Measurements from ENCODE around the gene MEF2C. TPM values are rescaled to one million over a fixed set of nuclear protein-coding genes. Genes with fewer than 3 reads are reported as not detected.

MEF2C gene
- total RNA-seq, 2 experiments from 2014 or later, result 0.02 TPM

GRCh38 chr5:88708682-88709398 lies 174.1 kb downstream of the MEF2C start:
- Mint-ChIP-seq H3K27ac (no peak overlapping the region), H3K4me3 (no peak overlapping the region)
- CTCF ChIA-PET, result no interaction called here

GRCh38 chr5:88708021-88708420 lies 175.0 kb downstream of the MEF2C start:
- DNase-seq, result no peak
- H3K27me3 Mint-ChIP-seq, result peaks cover 26% of the 10 kb centered on the region
- CTCF ChIA-PET, result interaction anchor here (1.3 kb wide), 1 partner anchor 21 kb away, joined by 4 read pairs; no protein-coding TSS in a partner anchor
- POLR2A ChIA-PET, result no interaction called here
- H3K4me1 Mint-ChIP-seq (ENCODE audit: low read depth), result no peaks in the 10 kb centered on the region
- no peaks in the 10 kb centered on the region for H3K9me3 Mint-ChIP-seq
- H3K4me3 Mint-ChIP-seq, result no peak overlapping the region
- no peaks in the 10 kb centered on the region for H3K36me3 Mint-ChIP-seq
- H3K27ac Mint-ChIP-seq, result no peak overlapping the region
- intact Hi-C loops (cut with micrococcal nuclease), result no loop called here

More at GRCh38 chr5:88708682-88709398, 174.1 kb downstream of the MEF2C start:
- intact Hi-C loops (cut with micrococcal nuclease), result no loop called here
- POLR2A ChIA-PET, result no interaction called here
- no peak for DNase-seq
- H3K4me1 Mint-ChIP-seq (ENCODE audit: low read depth), result no peaks in the 10 kb centered on the region
- no peaks in the 10 kb centered on the region for H3K36me3 Mint-ChIP-seq
- no peaks in the 10 kb centered on the region for H3K9me3 Mint-ChIP-seq
- H3K27me3 Mint-ChIP-seq, result peaks cover 26% of the 10 kb centered on the region

GRCh38 chr5:88707216-88707965 lies 175.6 kb downstream of the MEF2C start:
- ChIA-PET POLR2A (no interaction called here), CTCF (interaction anchor here (0.8 to 1.3 kb wide), 2 partner anchors 22 to 115 kb away, joined by 3 to 4 read pairs; no protein-coding TSS in a partner anchor)
- H3K9me3 Mint-ChIP-seq, result no peaks in the 10 kb centered on the region
- no peaks in the 10 kb centered on the region for H3K4me1 Mint-ChIP-seq (ENCODE audit: low read depth)
- H3K27me3 Mint-ChIP-seq, result peaks cover 26% of the 10 kb centered on the region
- intact Hi-C loops (cut with micrococcal nuclease), result no loop called here
- no peak for DNase-seq
- no peaks in the 10 kb centered on the region for H3K36me3 Mint-ChIP-seq
- no peak overlapping the region for H3K27ac Mint-ChIP-seq
- H3K4me3 Mint-ChIP-seq, result no peak overlapping the region

GRCh38 chr5:88702332-88702731 lies 180.7 kb downstream of the MEF2C start:
- Mint-ChIP-seq H3K9me3 (no peaks in the 10 kb centered on the region), H3K4me3 (no peak overlapping the region), H3K27me3 (peaks cover 39% of the 10 kb centered on the region), H3K4me1 (ENCODE audit: low read depth) (no peaks in the 10 kb centered on the region), H3K27ac (no peak overlapping the region), H3K36me3 (no peaks in the 10 kb centered on the region)
- DNase-seq, result no peak
- ChIA-PET CTCF (interaction anchor here (1.7 kb wide), 2 partner anchors 11 to 921 kb away, joined by 4 to 9 read pairs; no protein-coding TSS in a partner anchor), POLR2A (no interaction called here)
- intact Hi-C loops (cut with micrococcal nuclease), result no loop called here

- peaks cover 44% of the 10 kb centered on the region for H3K27me3 Mint-ChIP-seq
Observed at GRCh38 chr5:88700121-88700520, 182.9 kb downstream of the MEF2C start.

GRCh38 chr5:88698290-88698689 lies 184.7 kb downstream of the MEF2C start:
- H3K36me3 Mint-ChIP-seq, result no peaks in the 10 kb centered on the region
- H3K4me1 Mint-ChIP-seq (ENCODE audit: low read depth), result no peaks in the 10 kb centered on the region
- CTCF ChIA-PET, result interaction anchor here (1.1 to 1.4 kb wide), 2 partner anchors 917 to 920 kb away, joined by 5 read pairs; no protein-coding TSS in a partner anchor
- H3K4me3 Mint-ChIP-seq, result no peak overlapping the region
- intact Hi-C loops (cut with micrococcal nuclease), result no loop called here
- peaks cover 57% of the 10 kb centered on the region for H3K27me3 Mint-ChIP-seq
- no peaks in the 10 kb centered on the region for H3K9me3 Mint-ChIP-seq
- no peak overlapping the region for H3K27ac Mint-ChIP-seq
- POLR2A ChIA-PET, result no interaction called here
- DNase-seq, result no peak

More at GRCh38 chr5:88700121-88700520, 182.9 kb downstream of the MEF2C start:
- no peak overlapping the region for H3K27ac Mint-ChIP-seq
- no peak overlapping the region for H3K4me3 Mint-ChIP-seq
- ChIA-PET CTCF (interaction anchor here (0.9 kb wide), 1 partner anchor 10 kb away, joined by 3 read pairs; no protein-coding TSS in a partner anchor), POLR2A (no interaction called here)
- no peaks in the 10 kb centered on the region for H3K4me1 Mint-ChIP-seq (ENCODE audit: low read depth)
- intact Hi-C loops (cut with micrococcal nuclease), result no loop called here
- no peak for DNase-seq
- H3K36me3 Mint-ChIP-seq, result no peaks in the 10 kb centered on the region
- H3K9me3 Mint-ChIP-seq, result no peaks in the 10 kb centered on the region

GRCh38 chr5:88696466-88696865 lies 186.5 kb downstream of the MEF2C start:
- no peaks in the 10 kb centered on the region for H3K36me3 Mint-ChIP-seq
- intact Hi-C loops (cut with micrococcal nuclease), result no loop called here
- H3K4me1 Mint-ChIP-seq (ENCODE audit: low read depth), result peaks cover 11% of the 10 kb centered on the region
- no peaks in the 10 kb centered on the region for H3K9me3 Mint-ChIP-seq
- H3K27me3 Mint-ChIP-seq, result peaks cover 70% of the 10 kb centered on the region
- POLR2A ChIA-PET, result interaction anchor here (0.6 kb wide), 1 partner anchor 441 kb away, joined by 4 read pairs; no protein-coding TSS in a partner anchor
- H3K27ac Mint-ChIP-seq, result no peak overlapping the region
- no peak overlapping the region for H3K4me3 Mint-ChIP-seq
- DNase-seq, result no peak
- CTCF ChIA-PET, result interaction anchor here (1.4 to 2.6 kb wide), 4 partner anchors 15 to 916 kb away, joined by 5 to 14 read pairs (median 10); no protein-coding TSS in a partner anchor

GRCh38 chr5:88695931-88696330 lies 187.1 kb downstream of the MEF2C start:
- Mint-ChIP-seq H3K27me3 (peaks cover 74% of the 10 kb centered on the region), H3K9me3 (no peaks in the 10 kb centered on the region), H3K4me1 (ENCODE audit: low read depth) (peaks cover 15% of the 10 kb centered on the region), H3K36me3 (peaks cover 4% of the 10 kb centered on the region), H3K4me3 (no peak overlapping the region), H3K27ac (no peak overlapping the region)
- ChIA-PET CTCF (interaction anchor here (0.8 to 2.6 kb wide), 5 partner anchors 12 to 915 kb away, joined by 3 to 14 read pairs (median 8); no protein-coding TSS in a partner anchor), POLR2A (interaction anchor here (0.6 kb wide), 1 partner anchor 441 kb away, joined by 4 read pairs; no protein-coding TSS in a partner anchor)
- no peak for DNase-seq
- intact Hi-C loops (cut with micrococcal nuclease), result no loop called here

GRCh38 chr5:88695232-88695631 lies 187.8 kb downstream of the MEF2C start:
- no peak overlapping the region for H3K27ac Mint-ChIP-seq
- peaks cover 22% of the 10 kb centered on the region for H3K4me1 Mint-ChIP-seq (ENCODE audit: low read depth)
- peaks cover 78% of the 10 kb centered on the region for H3K27me3 Mint-ChIP-seq
- no peak for DNase-seq
- ChIA-PET POLR2A (no interaction called here), CTCF (interaction anchor here (0.8 to 2.6 kb wide), 4 partner anchors 11 to 914 kb away, joined by 3 to 14 read pairs (median 10); no protein-coding TSS in a partner anchor)
- no peak overlapping the region for H3K4me3 Mint-ChIP-seq
- H3K36me3 Mint-ChIP-seq, result peaks cover 5% of the 10 kb centered on the region
- no peaks in the 10 kb centered on the region for H3K9me3 Mint-ChIP-seq
- intact Hi-C loops (cut with micrococcal nuclease), result no loop called here

GRCh38 chr5:88694023-88694679 lies 188.8 kb downstream of the MEF2C start:
- POLR2A ChIA-PET, result no interaction called here
- intact Hi-C loops (cut with micrococcal nuclease), result loop anchor here (5.0 kb wide), 2 partner anchors 188 to 1282 kb away; partner anchors contain the start of genes CCNH and MEF2C

GRCh38 chr5:88693071-88693932 lies 189.7 kb downstream of the MEF2C start:
- POLR2A ChIA-PET, result no interaction called here
- Mint-ChIP-seq H3K9me3 (no peaks in the 10 kb centered on the region), H3K4me1 (ENCODE audit: low read depth) (peaks cover 25% of the 10 kb centered on the region), H3K27ac (no peak overlapping the region), H3K27me3 (peaks cover 80% of the 10 kb centered on the region), H3K36me3 (peaks cover 5% of the 10 kb centered on the region), H3K4me3 (no peak overlapping the region)
- no peak for DNase-seq
- CTCF ChIA-PET, result interaction anchor here (1.2 to 6.9 kb wide), 3 partner anchors 14 to 911 kb away, joined by 4 to 123 read pairs (median 4); no protein-coding TSS in a partner anchor
- intact Hi-C loops (cut with micrococcal nuclease), result loop anchor here (5.0 kb wide), 2 partner anchors 189 to 1281 kb away; partner anchors contain the start of genes CCNH and MEF2C

More at GRCh38 chr5:88694023-88694679, 188.8 kb downstream of the MEF2C start:
- peaks cover 74% of the 10 kb centered on the region for H3K27me3 Mint-ChIP-seq
- H3K4me3 Mint-ChIP-seq, result no peak overlapping the region
- H3K9me3 Mint-ChIP-seq, result no peaks in the 10 kb centered on the region
- no peak for DNase-seq
- no peak overlapping the region for H3K27ac Mint-ChIP-seq
- CTCF ChIA-PET, result interaction anchor here (6.9 kb wide), 1 partner anchor 912 kb away, joined by 123 read pairs; no protein-coding TSS in a partner anchor
- H3K4me1 Mint-ChIP-seq (ENCODE audit: low read depth), result peaks cover 25% of the 10 kb centered on the region
- H3K36me3 Mint-ChIP-seq, result peaks cover 5% of the 10 kb centered on the region

Data from activated CD4-positive, alpha-beta memory T cell treated with anti-CD3 and anti-CD28 coated beads for 36 hours (primary cell).